PC-3 (cell line): ENCODE measurements around the gene SMC1A. TPM values are rescaled to one million over a fixed set of nuclear protein-coding genes. Genes with fewer than 3 reads are reported as not detected.

Experiments used
- ATAC-seq: fragments of 200-7000 bp; cut with Tn5 transposase; 2 replicates; pipeline ENCODE4 v1.9.1; 2020; ENCODE audit warnings: mild to moderate bottlenecking, moderate library complexity
- BruUV-seq: library from RNA; stranded (reverse); fragments of 400-500 nt; replicated peaks from 2 replicates; lab custom pipeline; 2021; lab: Mats Ljungman, UMichigan
- CTCF ChIA-PET: fragments of 300-600 bp; sonication (Branson Sonifier 250); formaldehyde crosslinking; loops from one replicate; lab custom pipeline; 2022; ENCODE audit warnings: antibody characterized with exemption; lab: Charles Lee
- POLR2A ChIA-PET: fragments of 300-600 bp; sonication (Branson Sonifier 250); formaldehyde crosslinking; loops from one replicate; lab custom pipeline; 2022; ENCODE audit warnings: antibody characterized with exemption; ENCODE audit not compliant: unreplicated experiment; lab: Charles Lee
- DNase-seq: peaks from one replicate; pipeline ENCODE4 v3.0.0-alpha.2; 2015
- H2AFZ ChIP-seq: fragments of 300-600 bp; sonication (generic); 2 replicates; pipeline ENCODE4 v1.6.0; 2016; ENCODE audit warnings: antibody characterized with exemption, low read length
- H3F3A ChIP-seq: fragments of 300-600 bp; sonication (generic); one replicate; pipeline ENCODE4 v1.6.0; 2017; ENCODE audit warnings: antibody characterized with exemption, low read length, control low read depth, mild to moderate bottlenecking; ENCODE audit not compliant: unreplicated experiment
- H3K27ac ChIP-seq: fragments of 300-600 bp; sonication (generic); 2 replicates; pipeline ENCODE4 v1.5.1; 2016; ENCODE audit warnings: mild to moderate bottlenecking, low read length
- H3K27me3 ChIP-seq: fragments of 300-600 bp; sonication (generic); 2 replicates; pipeline ENCODE4 v1.6.1; 2016; ENCODE audit warnings: low read length, mixed read lengths
- H3K36me3 ChIP-seq: fragments of 300-600 bp; sonication (generic); 2 replicates; pipeline ENCODE4 v1.6.1; 2016; ENCODE audit warnings: low read depth, mixed run types, low read length, mixed read lengths
- H3K4me1 ChIP-seq: fragments of 300-600 bp; sonication (generic); 2 replicates; pipeline ENCODE4 v1.5.1; 2016; ENCODE audit warnings: low read length; ENCODE audit not compliant: insufficient read depth
- H3K4me2 ChIP-seq: fragments of 300-600 bp; sonication (generic); 2 replicates; pipeline ENCODE4 v1.6.0; 2016; ENCODE audit warnings: low read length
- H3K4me3 ChIP-seq: fragments of 300-600 bp; sonication (generic); 2 replicates; pipeline ENCODE4 v1.5.1; 2016; ENCODE audit warnings: mild to moderate bottlenecking, low read length, mixed read lengths
- H3K79me2 ChIP-seq: fragments of 300-600 bp; sonication (generic); 2 replicates; pipeline ENCODE4 v1.6.1; 2017; ENCODE audit warnings: low read length, mixed read lengths
- H3K9ac ChIP-seq: fragments of 300-600 bp; sonication (generic); 2 replicates; pipeline ENCODE4 v1.6.0; 2016; ENCODE audit warnings: mild to moderate bottlenecking, low read length
- H3K9me2 ChIP-seq: fragments of 300-600 bp; sonication (generic); replicated peaks from 2 replicates; pipeline ENCODE4 v1.6.1; 2016; ENCODE audit warnings: mixed run types, low read length, mixed read lengths
- H3K9me3 ChIP-seq: fragments of 300-600 bp; sonication (generic); 2 replicates; pipeline ENCODE4 v1.6.1; 2016; ENCODE audit warnings: low read length, mixed read lengths
- H4K20me1 ChIP-seq: fragments of 300-600 bp; sonication (generic); 2 replicates; pipeline ENCODE4 v1.6.1; 2016; ENCODE audit warnings: low read length, mixed read lengths
- EZH2 ChIP-seq: fragments of 300-600 bp; sonication (generic); IDR thresholded peaks from one replicate; pipeline ENCODE4 v1.6.1; 2017; ENCODE audit warnings: antibody characterized with exemption, mild to moderate bottlenecking, low read length; ENCODE audit not compliant: unreplicated experiment
- EZH2phosphoT487 ChIP-seq: fragments of 300-600 bp; sonication (generic); IDR thresholded peaks from 2 replicates; pipeline ENCODE4 v1.6.1; 2018; ENCODE audit warnings: mild to moderate bottlenecking, antibody characterized with exemption, low read length, borderline replicate concordance
- intact Hi-C: fragments of 100-400 bp; cut with micrococcal nuclease; formaldehyde crosslinking; loops from 2 replicates; pipeline ENCODE4 v1.9.0; 2023
- microRNA-seq: library from miRNA; unstranded; fragments of <30 nt; microRNA quantifications from one replicate; pipeline ENCODE4 v1.1.0, GENCODE V29; 2020; ENCODE audit not compliant: unreplicated experiment
- total RNA-seq: library from RNA; depleted of rRNA; stranded (reverse); fragments of >200 nt; gene quantifications from 2 replicates; pipeline ENCODE4 v1.2.3, GENCODE V29; 2014; rRNA removed
- TF ChIP-seq, protein P1 (sequence below): fragments of 300-600 bp; sonication (generic); conservative IDR thresholded peaks from 2 replicates; pipeline ENCODE4 v1.5.1; 2017; ENCODE audit warnings: antibody characterized with exemption, low read depth, mild to moderate bottlenecking, low read length

The SMC1A gene
- total RNA-seq, 1 experiment from 2014 or later: 47.6 TPM

DNA sequence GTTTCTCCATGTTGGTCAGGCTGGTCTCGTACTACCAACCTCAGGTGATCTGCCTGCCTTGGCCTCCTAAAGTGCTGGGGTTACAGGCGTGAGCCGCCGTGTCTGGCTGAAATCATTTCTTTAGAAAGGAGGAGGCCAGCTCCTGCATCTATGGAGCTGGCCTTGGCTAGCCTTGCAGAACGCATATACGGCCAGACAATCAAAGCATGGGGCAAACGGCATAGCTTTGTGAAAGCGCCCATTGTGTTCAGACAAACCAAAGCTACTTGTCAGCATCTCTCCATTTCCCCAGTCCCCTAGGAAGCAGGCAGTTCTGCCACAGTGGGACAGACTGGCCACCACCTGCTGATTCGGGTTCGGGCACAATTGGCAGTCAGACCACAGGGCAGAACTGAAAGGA, 92.1 kb downstream of the SMC1A start:
- CTCF ChIA-PET: no interaction called here
- Histone ChIP-seq H3K9ac (no peak overlapping the region), H3K4me2 (no peak overlapping the region), H3K4me1 (no peaks in the 10 kb centered on the region), H3F3A (no peaks in the 10 kb centered on the region), H3K9me2 (no peaks in the 10 kb centered on the region), H3K79me2 (no peaks in the 10 kb centered on the region), H3K36me3 (no peaks in the 10 kb centered on the region), H3K27ac (no peak overlapping the region), H3K4me3 (no peak overlapping the region), H3K27me3 (0 out of 2 replicates have a peak, but pooled peaks cover 3% of the 10 kb centered on the region), H2AFZ (no peak overlapping the region), H3K9me3 (no peaks in the 10 kb centered on the region), H4K20me1 (no peaks in the 10 kb centered on the region)
- DNase-seq (no peak), ATAC-seq (no peak)
- POLR2A ChIA-PET: no interaction called here
- intact Hi-C loops: loop anchor here (2.0 kb wide), 1 partner anchor 46 kb away; no protein-coding TSS in a partner anchor
- TF ChIP-seq EZH2: no peak
- TF ChIP-seq, protein P1, sequence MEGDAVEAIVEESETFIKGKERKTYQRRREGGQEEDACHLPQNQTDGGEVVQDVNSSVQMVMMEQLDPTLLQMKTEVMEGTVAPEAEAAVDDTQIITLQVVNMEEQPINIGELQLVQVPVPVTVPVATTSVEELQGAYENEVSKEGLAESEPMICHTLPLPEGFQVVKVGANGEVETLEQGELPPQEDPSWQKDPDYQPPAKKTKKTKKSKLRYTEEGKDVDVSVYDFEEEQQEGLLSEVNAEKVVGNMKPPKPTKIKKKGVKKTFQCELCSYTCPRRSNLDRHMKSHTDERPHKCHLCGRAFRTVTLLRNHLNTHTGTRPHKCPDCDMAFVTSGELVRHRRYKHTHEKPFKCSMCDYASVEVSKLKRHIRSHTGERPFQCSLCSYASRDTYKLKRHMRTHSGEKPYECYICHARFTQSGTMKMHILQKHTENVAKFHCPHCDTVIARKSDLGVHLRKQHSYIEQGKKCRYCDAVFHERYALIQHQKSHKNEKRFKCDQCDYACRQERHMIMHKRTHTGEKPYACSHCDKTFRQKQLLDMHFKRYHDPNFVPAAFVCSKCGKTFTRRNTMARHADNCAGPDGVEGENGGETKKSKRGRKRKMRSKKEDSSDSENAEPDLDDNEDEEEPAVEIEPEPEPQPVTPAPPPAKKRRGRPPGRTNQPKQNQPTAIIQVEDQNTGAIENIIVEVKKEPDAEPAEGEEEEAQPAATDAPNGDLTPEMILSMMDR: no peak
- TF ChIP-seq EZH2phosphoT487: no peak
- BruUV-seq: no TSS peak

DNA sequence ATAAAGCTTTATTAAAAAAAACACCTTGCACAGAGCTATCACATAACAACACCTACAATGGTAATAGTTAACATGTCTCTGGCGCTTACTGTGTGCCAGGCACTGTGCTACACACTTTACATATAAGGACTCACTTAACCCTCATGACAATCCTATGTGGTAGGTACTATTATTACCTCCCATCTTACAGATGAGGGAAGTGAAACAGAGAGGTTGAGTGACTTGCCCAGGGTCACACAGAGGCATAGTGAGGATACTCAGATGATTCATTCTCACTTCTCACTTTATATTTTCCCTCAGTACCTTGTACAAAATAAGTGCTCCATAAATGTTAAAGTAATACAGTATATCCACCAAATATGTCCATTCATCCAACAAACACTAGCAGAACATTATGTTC, 97.7 kb downstream of the SMC1A start:
- DNase-seq (no peak), ATAC-seq (no peak)
- no peak overlapping the region for H3K9ac ChIP-seq
- H3K4me3 ChIP-seq: no peak overlapping the region
- no peak overlapping the region for H3K27ac ChIP-seq
- intact Hi-C loops: no loop called here
- TF ChIP-seq EZH2 (no peak), EZH2phosphoT487 (no peak)
- TF ChIP-seq, protein P1: no peak
- no peaks in the 10 kb centered on the region for H3F3A ChIP-seq
- H3K79me2 ChIP-seq: no peaks in the 10 kb centered on the region
- no peak overlapping the region for H2AFZ ChIP-seq
- H3K27me3 ChIP-seq: peaks cover 21% of the 10 kb centered on the region
- no TSS peak for BruUV-seq
- no peaks in the 10 kb centered on the region for H4K20me1 ChIP-seq
- H3K36me3 ChIP-seq: no peaks in the 10 kb centered on the region
- H3K9me2 ChIP-seq: no peaks in the 10 kb centered on the region
- H3K4me2 ChIP-seq: no peak overlapping the region
- ChIA-PET POLR2A (no interaction called here), CTCF (no interaction called here)
- H3K4me1 ChIP-seq: 0 out of 2 replicates have a peak, but pooled peaks cover 4% of the 10 kb centered on the region
- H3K9me3 ChIP-seq: no peaks in the 10 kb centered on the region

Small RNA genes lying within 50 kb of the gene (microRNA-seq; reads per million reads assigned to microRNA genes)
- gene MIR6857: not detected

Other genes with a start within 250 kb of the SMC1A start
- 89.8 and 159 TPM in 2 replicates for gene KDM5C, start 197.4 kb downstream of the SMC1A start, total RNA-seq
- gene IQSEC2, start 141.1 kb downstream of the SMC1A start, total RNA-seq: 8.5 and 19.3 TPM in 2 replicates
- 0.29 and 1.6 TPM in 2 replicates for gene RIBC1, start 219 bp upstream of the SMC1A start, total RNA-seq
- 181 and 191 TPM in 2 replicates for gene HSD17B10, start 11.7 kb upstream of the SMC1A start, total RNA-seq